Measurements from ENCODE around the gene FRMD6.

DNA sequence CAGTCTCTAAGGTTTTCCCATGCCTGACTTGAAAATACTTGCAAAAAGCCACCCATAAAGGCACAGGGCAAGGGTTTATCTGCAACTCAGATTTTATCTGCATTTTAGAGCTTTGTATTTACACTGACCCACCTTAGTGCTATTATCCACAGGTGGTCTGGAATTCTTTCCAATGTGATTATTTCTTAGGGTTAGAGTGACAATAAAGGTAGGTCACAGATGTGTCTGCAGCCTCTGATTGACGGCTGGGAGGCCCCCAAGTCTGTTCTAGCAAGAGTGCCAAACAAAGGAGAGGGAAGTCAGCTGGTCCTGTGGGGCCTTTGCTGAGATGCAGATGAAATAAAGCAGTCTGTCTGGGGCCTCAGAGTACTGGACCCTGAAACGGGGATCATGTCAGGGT lies 64.0 kb downstream of the FRMD6 start:
- TF ChIP-seq, protein P1, sequence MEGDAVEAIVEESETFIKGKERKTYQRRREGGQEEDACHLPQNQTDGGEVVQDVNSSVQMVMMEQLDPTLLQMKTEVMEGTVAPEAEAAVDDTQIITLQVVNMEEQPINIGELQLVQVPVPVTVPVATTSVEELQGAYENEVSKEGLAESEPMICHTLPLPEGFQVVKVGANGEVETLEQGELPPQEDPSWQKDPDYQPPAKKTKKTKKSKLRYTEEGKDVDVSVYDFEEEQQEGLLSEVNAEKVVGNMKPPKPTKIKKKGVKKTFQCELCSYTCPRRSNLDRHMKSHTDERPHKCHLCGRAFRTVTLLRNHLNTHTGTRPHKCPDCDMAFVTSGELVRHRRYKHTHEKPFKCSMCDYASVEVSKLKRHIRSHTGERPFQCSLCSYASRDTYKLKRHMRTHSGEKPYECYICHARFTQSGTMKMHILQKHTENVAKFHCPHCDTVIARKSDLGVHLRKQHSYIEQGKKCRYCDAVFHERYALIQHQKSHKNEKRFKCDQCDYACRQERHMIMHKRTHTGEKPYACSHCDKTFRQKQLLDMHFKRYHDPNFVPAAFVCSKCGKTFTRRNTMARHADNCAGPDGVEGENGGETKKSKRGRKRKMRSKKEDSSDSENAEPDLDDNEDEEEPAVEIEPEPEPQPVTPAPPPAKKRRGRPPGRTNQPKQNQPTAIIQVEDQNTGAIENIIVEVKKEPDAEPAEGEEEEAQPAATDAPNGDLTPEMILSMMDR (IDR thresholded peaks at IDR 0.05; ENCODE audit: low read depth, low read length, poor library complexity, severe bottlenecking) = no peak
- TF ChIP-seq EZH2phosphoT487 (IDR thresholded peaks at IDR 0.05; ENCODE audit: borderline replicate concordance, low read length) = no peak

All from DOHH2 (cell line).